Activated CD4-positive, CD25-positive, alpha-beta regulatory T cell (primary cell): ENCODE results near the gene PRB2.
"Not testable (repeated sequence)": the region's sequence is repeated elsewhere in the genome, so short reads cannot be mapped to it uniquely, and the experiment has no call there.

Experiments
- DNase-seq, 4 experiments: peaks; one replicate each; lab custom pipeline; 2025; lab: John Stamatoyannopoulos, UW

The PRB2 gene

GRCh38 chr12:11395467-11395866 lies at the start of gene PRB2:
TSS of gene PRB2 (minus strand) at chr12:11395567. CDS start at chr12:11395529, 38 bp downstream.
- not testable (repeated sequence) for DNase-seq

DNA sequence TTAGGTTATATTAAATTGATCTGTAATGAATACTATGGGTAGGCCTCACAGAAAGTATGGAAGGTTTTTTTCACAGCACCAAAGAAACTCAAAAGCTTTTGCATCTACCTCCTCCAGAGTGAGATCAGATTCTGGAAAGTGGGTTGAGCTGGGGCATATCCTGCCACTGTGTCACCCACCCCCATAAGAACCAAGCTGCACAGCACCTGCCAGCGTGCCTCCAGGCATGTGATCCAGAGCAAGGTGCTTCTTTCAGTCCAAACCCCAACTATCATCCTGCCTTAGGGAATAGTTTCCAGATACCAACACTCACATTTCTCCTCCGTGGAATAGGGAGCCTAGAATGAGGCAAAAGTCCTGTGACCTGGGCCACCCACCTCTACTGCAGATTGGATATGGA lies 42.6 kb upstream of the PRB2 start:
- DNase-seq = no peak

GRCh38 chr12:11433664-11434063 lies 38.3 kb upstream of the PRB2 start:
- no peak for DNase-seq

GRCh38 chr12:11431486-11431885 lies 36.1 kb upstream of the PRB2 start:
- DNase-seq = no peak

DNA sequence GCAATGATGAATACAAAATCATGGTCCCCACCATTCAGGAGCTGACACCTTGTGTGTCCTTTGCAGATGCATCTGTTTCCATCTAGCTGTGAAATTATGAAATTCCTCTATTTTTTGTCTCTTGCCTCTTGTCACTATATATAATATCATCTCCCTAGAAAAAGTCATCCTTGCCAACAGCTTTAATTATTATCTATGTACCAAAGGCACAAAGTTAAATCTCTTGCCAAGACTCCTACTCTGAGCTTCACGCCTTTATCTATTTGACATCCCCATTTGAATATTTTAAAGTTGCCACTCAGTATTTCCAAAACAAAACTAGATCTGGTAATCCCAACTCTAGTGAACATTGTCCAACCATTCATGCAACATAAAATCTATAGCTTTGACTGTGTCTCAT lies 32.0 kb upstream of the PRB2 start:
- no peak for DNase-seq

GRCh38 chr12:11412731-11413130 lies 17.4 kb upstream of the PRB2 start:
- DNase-seq = no peak

DNA sequence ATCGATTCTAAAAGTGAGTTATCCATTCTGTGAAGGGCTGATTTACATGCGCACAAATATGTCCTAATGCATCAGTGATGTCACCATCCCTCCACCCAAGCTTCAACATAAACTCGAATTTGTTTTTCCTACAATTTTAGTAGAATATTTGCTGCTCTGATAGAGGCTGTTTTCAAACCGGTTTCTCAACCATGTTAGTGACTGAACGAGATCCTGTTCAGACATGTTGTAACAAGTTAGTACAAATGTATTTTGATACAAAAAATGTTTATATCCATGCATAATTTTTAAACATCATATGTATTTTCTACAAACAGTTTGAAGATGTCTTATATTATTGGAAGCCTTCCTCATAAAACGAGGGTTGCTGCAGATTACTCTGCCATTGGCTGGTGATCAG lies 12.7 kb upstream of the PRB2 start:
- DNase-seq = no peak

GRCh38 chr12:11397366-11397765 lies 2.0 kb upstream of the PRB2 start:
- DNase-seq = no peak

DNA sequence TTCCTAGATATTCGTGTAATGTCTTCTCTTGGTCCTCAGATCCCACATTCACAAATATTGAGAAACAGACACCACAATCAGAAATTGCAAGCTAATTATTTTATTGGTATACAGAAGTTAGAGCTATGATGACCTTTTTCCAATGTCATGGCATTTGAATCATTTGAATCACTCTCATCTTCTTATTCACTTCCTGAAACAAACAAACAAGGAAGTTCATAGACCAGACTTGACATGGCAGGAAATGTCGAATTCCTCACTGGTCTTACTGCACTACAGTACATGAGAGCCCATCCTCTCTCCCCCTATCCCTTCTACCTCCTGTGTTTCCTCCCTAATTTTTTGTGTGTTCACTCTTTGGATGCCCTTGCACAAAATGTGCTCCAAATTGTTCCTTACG lies 3.9 kb downstream of the PRB2 start:
- not testable (repeated sequence) for DNase-seq

DNA sequence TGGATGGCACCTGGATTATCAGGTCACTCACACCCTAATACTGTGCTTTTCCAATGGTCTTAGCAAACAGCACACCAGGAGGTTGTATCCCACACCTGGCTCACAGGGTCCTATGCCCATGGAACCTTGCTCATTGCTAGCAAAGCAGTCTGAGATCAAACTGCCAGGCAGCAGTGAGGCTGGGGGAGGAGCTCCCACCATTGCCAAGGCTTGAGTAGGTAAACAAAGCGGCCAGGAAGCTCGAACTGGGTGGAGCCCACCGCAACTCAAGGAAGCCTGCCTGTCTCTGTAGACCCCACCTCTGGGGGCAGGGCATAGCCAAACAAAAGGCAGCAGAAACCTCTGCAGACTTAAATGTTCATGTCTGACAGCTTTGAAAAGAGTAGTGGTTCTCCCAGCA lies 17.9 kb downstream of the PRB2 start:
- DNase-seq = not testable (repeated sequence)

- DNase-seq = no peak
Observed at GRCh38 chr12:11361151-11361550, 34.2 kb downstream of the PRB2 start.

DNA sequence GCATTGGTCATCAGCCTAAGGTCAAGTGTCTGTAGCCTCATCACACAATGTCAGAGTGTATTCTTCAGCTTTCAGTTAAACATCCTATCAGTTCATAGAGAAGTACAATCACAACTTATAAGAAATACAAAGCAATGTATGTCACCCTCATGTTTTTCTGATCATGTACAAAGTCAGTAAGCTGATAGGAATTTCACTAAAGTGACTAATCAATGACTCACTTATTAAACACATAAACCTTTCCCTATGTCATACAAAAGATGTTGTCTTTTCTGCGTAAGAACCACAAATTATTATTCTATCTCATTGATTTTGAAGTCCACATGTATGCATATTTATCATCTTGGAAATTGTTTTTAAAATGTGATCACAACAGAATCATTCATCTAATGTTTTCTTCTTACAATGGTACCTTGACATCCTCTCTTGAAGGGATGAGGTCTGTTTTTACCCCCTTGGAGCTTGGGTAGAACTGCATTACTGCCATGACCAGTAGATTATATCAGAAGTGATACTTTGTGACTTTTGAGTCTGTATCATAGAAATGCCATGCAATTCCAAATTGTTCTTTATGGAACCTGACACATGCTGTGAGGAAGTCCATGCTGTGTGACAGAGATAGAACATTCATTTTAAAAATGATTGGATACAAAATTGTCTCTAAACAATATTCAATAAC lies 35.0 kb downstream of the PRB2 start:
- not testable (repeated sequence) for DNase-seq

GRCh38 chr12:11351736-11352135 lies 43.6 kb downstream of the PRB2 start:
- not testable (repeated sequence) for DNase-seq

DNA sequence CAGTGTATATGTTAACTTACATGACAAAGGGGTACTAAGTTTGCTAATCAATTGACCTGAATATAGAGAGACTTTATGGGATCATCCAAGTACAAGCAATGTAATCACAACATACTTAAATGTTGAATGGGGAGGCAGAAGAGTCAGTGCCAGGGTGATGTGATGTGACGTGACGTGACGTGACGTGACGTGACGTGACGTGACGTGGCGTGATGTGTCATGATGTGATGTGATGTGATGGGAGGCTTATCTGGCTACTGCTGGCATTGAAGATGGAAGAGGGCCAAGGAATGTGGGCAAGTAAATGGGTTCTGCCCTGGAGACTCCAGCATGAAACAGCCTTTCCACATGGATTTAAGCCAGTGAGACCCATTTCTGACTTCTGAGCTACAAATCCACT lies 46.9 kb downstream of the PRB2 start:
- DNase-seq = no peak

- no peak for DNase-seq
Observed at GRCh38 chr12:11347810-11348209, 47.6 kb downstream of the PRB2 start.

- DNase-seq = no peak
Observed at GRCh38 chr12:11344500-11344899, 50.9 kb downstream of the PRB2 start.
